Rectal smooth muscle tissue (tissue), 1 donor: Measurements from ENCODE around the gene LLGL1.

Experiments used
- H3K27ac ChIP-seq: one replicate; pipeline ENCODE4 v1.7.0; 2013; ENCODE audit warnings: low read depth, low read length, inconsistent platforms
- H3K27me3 ChIP-seq: one replicate; pipeline ENCODE4 v1.7.0; 2013; ENCODE audit warnings: low read length; ENCODE audit not compliant: control insufficient read depth, insufficient read depth
- H3K36me3 ChIP-seq: one replicate; pipeline ENCODE4 v1.7.0; 2013; ENCODE audit warnings: low read length; ENCODE audit not compliant: control insufficient read depth, insufficient read depth
- H3K4me1 ChIP-seq: one replicate; pipeline ENCODE4 v1.7.0; 2013; ENCODE audit warnings: low read length; ENCODE audit not compliant: control insufficient read depth, insufficient read depth
- H3K4me3 ChIP-seq: one replicate; pipeline ENCODE4 v1.7.0; 2013; ENCODE audit warnings: low read length
- H3K9ac ChIP-seq: one replicate; pipeline ENCODE4 v1.7.0; 2013; ENCODE audit warnings: low read length

Gene LLGL1

DNA sequence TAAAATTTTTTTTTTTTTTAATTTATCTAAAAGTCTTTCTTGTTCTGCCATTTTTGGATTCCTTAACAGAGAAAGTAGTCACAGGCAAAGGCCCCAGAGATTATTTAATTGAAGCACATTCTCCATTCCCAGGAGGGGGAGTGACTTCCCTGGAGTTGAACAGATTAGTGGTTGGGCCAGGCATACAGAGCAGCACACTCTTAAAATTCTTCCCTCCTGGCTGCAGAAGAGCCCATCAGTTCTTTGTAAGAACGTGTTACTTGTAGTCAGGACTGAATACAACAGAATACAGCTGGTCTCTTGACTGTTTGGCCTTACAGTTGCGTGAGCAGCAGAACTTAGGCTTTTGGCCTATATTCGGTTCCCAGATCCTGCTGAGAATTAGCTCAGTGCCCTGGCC lies 40.0 kb upstream of the LLGL1 start:
- Histone ChIP-seq H3K9ac (no peak overlapping the region), H3K27ac (peak overlapping the region; percentile 55), H3K27me3 (no peaks in the 10 kb centered on the region), H3K36me3 (peaks cover 4% of the 10 kb centered on the region), H3K4me1 (peaks cover 34% of the 10 kb centered on the region), H3K4me3 (peak overlapping the region; percentile 80)

DNA sequence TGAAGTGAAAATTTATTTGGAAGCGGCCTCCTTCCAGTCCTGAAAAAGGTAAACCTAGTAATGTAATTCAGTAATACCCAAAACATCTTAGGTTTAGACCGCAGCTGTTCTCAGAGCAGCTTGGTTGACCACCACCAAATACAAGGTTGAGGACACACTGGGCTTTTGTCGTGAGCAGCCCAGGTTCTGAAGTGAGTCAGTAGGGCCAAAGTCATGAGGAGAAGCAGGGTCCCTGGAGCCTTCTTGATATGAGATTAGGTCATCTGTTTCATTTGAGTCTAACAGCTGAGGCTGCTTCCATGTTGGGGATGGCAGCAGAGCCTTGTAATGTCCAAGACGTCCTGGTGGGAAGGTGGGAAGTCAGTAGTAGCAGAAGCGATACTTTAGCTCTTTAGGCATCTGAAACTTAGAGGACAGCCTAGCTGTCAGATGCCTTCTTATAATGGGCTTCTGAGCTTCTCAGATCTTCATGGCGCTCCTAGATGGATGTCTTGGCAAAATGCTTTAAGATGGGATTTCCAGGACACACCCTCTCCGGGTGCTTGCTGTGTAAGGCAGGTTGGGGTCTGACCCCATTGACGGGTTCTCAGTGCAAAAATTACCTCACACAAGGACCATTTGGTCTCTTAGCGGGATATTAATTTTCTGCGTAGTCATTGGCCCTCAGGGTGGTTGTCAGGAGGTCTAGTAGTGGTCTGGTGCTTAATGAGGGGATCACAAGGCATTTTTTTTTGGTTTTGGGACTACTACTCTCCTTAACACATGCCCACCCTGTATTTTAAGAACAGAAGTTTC lies 39.4 kb upstream of the LLGL1 start:
- peak overlapping the region; percentile 80 for H3K4me3 ChIP-seq
- H3K27me3 ChIP-seq, result no peaks in the 10 kb centered on the region
- H3K27ac ChIP-seq, result peak overlapping the region; percentile 55
- no peak overlapping the region for H3K9ac ChIP-seq
- peaks cover 4% of the 10 kb centered on the region for H3K36me3 ChIP-seq
- H3K4me1 ChIP-seq, result peaks cover 40% of the 10 kb centered on the region

- Histone ChIP-seq H3K4me3 (peak overlapping the region; percentile 80), H3K9ac (no peak overlapping the region), H3K27me3 (no peaks in the 10 kb centered on the region), H3K4me1 (peaks cover 45% of the 10 kb centered on the region), H3K36me3 (peaks cover 4% of the 10 kb centered on the region), H3K27ac (peak overlapping the region; percentile 21)
Observed at GRCh38 chr17:18186627-18186982, 38.8 kb upstream of the LLGL1 start.

GRCh38 chr17:18187226-18187625 lies 38.2 kb upstream of the LLGL1 start:
- H3K36me3 ChIP-seq, result peaks cover 6% of the 10 kb centered on the region
- H3K27ac ChIP-seq, result peak overlapping the region; percentile 21
- H3K9ac ChIP-seq, result no peak overlapping the region
- H3K27me3 ChIP-seq, result no peaks in the 10 kb centered on the region
- H3K4me3 ChIP-seq, result peak overlapping the region; percentile 80
- H3K4me1 ChIP-seq, result peaks cover 46% of the 10 kb centered on the region

GRCh38 chr17:18187821-18188761 lies 37.3 kb upstream of the LLGL1 start:
- Histone ChIP-seq H3K27me3 (no peaks in the 10 kb centered on the region), H3K36me3 (peaks cover 6% of the 10 kb centered on the region), H3K4me3 (peak overlapping the region; percentile 80), H3K4me1 (peaks cover 44% of the 10 kb centered on the region), H3K9ac (no peak overlapping the region), H3K27ac (peak overlapping the region; percentile 69)

GRCh38 chr17:18190628-18191235 lies 34.7 kb upstream of the LLGL1 start:
- Histone ChIP-seq H3K4me3 (peak overlapping the region; percentile 14), H3K27ac (no peak overlapping the region), H3K27me3 (no peaks in the 10 kb centered on the region), H3K4me1 (peaks cover 44% of the 10 kb centered on the region), H3K9ac (no peak overlapping the region), H3K36me3 (peaks cover 17% of the 10 kb centered on the region)

- Histone ChIP-seq H3K27me3 (no peaks in the 10 kb centered on the region), H3K4me3 (no peak overlapping the region), H3K27ac (peak overlapping the region; percentile 4), H3K36me3 (peaks cover 21% of the 10 kb centered on the region), H3K4me1 (peaks cover 42% of the 10 kb centered on the region), H3K9ac (no peak overlapping the region)
Observed at GRCh38 chr17:18191236-18191667, 34.2 kb upstream of the LLGL1 start.

- Histone ChIP-seq H3K27me3 (no peaks in the 10 kb centered on the region), H3K36me3 (peaks cover 22% of the 10 kb centered on the region), H3K4me1 (peaks cover 36% of the 10 kb centered on the region), H3K4me3 (no peak overlapping the region), H3K9ac (no peak overlapping the region), H3K27ac (no peak overlapping the region)
Observed at GRCh38 chr17:18191967-18192366, 33.5 kb upstream of the LLGL1 start.

GRCh38 chr17:18194394-18194793 lies 31.0 kb upstream of the LLGL1 start:
- Histone ChIP-seq H3K4me3 (no peak overlapping the region), H3K27me3 (no peaks in the 10 kb centered on the region), H3K9ac (no peak overlapping the region), H3K36me3 (peaks cover 36% of the 10 kb centered on the region), H3K4me1 (peaks cover 22% of the 10 kb centered on the region), H3K27ac (no peak overlapping the region)

- no peak overlapping the region for H3K27ac ChIP-seq
- H3K27me3 ChIP-seq, result no peaks in the 10 kb centered on the region
- peaks cover 33% of the 10 kb centered on the region for H3K36me3 ChIP-seq
- H3K4me1 ChIP-seq, result peaks cover 18% of the 10 kb centered on the region
- H3K4me3 ChIP-seq, result no peak overlapping the region
- H3K9ac ChIP-seq, result no peak overlapping the region
Observed at GRCh38 chr17:18194804-18195203, 30.6 kb upstream of the LLGL1 start.

GRCh38 chr17:18195246-18195645 lies 30.2 kb upstream of the LLGL1 start:
- Histone ChIP-seq H3K36me3 (peaks cover 32% of the 10 kb centered on the region), H3K9ac (no peak overlapping the region), H3K4me1 (peaks cover 15% of the 10 kb centered on the region), H3K27ac (no peak overlapping the region), H3K27me3 (no peaks in the 10 kb centered on the region), H3K4me3 (no peak overlapping the region)

- H3K4me3 ChIP-seq, result no peak overlapping the region
- no peak overlapping the region for H3K9ac ChIP-seq
- H3K27me3 ChIP-seq, result no peaks in the 10 kb centered on the region
- H3K27ac ChIP-seq, result no peak overlapping the region
- peaks cover 30% of the 10 kb centered on the region for H3K36me3 ChIP-seq
- peaks cover 2% of the 10 kb centered on the region for H3K4me1 ChIP-seq
Observed at GRCh38 chr17:18197535-18198194, 27.8 kb upstream of the LLGL1 start.
